SU-DHL-6 (cell line): ENCODE data around the gene GRID1.

Experiments
- CTCF ChIP-seq: fragments of 200-600 bp; sonication (generic); IDR thresholded peaks from one replicate; pipeline ENCODE4 v1.5.1; 2017; ENCODE audit warnings: antibody characterized with exemption, mild to moderate bottlenecking, low read length, moderate library complexity; ENCODE audit not compliant: insufficient read depth, poor library complexity, severe bottlenecking
- EZH2phosphoT487 ChIP-seq: fragments of 200-600 bp; sonication (generic), shearing (Covaris generic); conservative IDR thresholded peaks from 2 replicates; pipeline ENCODE4 v1.6.1; 2018; ENCODE audit warnings: mild to moderate bottlenecking, antibody characterized with exemption, low read length, moderate library complexity, mixed read lengths

DNA sequence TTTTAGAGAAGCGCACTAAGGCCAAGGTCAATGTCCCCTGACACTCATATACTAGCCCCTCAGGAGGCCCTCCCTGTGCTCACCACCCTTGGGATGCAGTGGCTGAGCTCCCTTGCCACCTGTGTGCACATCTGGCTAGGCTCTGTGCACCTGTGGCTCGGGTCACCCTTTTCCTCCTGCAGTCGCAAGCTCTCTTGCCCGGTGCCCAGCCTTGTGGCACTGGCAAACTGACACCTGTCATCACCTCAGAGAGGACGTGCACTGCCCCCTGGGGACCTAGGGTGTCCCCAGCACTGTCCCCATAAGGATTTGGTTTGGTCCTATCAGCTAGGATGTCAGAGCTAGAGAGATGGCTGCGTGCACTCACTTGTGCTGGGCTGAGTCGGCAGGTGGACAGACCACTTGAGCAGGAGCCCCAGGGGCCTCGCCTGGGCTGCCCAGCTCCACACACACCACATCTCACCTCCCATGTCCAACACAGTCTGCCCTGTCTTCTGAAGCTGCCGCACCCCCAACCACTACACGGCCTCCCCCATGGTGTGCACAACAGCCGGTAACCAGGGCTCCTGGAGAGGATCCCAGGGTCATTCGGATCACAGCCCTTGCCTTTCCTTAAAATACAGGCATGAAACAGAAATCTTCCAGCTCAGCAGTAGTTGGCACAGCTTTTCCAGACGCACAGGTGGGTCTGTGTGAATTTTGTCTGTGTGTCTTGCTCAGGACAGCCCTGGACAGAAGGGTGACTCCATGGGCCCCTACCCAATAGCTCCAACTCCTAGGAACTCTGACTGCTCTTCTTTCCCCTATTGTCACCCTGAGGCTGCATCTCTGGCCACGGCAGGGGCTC is 111.0 kb downstream of the GRID1 start:
- TF ChIP-seq CTCF: no peak
- no peak for TF ChIP-seq EZH2phosphoT487
